GM12801 (cell line): ENCODE data around the gene CROCC.
"Not testable (repeated sequence)": the region's sequence is repeated elsewhere in the genome, so short reads cannot be mapped to it uniquely, and the experiment has no call there.

Source experiments
- TF ChIP-seq, protein P1 (sequence below): IDR thresholded peaks from one replicate; pipeline ENCODE4 v1.5.1; 2011; ENCODE audit warnings: control low read depth; ENCODE audit not compliant: insufficient read length; ENCODE audit errors: extremely low read depth

The CROCC gene, protein sequence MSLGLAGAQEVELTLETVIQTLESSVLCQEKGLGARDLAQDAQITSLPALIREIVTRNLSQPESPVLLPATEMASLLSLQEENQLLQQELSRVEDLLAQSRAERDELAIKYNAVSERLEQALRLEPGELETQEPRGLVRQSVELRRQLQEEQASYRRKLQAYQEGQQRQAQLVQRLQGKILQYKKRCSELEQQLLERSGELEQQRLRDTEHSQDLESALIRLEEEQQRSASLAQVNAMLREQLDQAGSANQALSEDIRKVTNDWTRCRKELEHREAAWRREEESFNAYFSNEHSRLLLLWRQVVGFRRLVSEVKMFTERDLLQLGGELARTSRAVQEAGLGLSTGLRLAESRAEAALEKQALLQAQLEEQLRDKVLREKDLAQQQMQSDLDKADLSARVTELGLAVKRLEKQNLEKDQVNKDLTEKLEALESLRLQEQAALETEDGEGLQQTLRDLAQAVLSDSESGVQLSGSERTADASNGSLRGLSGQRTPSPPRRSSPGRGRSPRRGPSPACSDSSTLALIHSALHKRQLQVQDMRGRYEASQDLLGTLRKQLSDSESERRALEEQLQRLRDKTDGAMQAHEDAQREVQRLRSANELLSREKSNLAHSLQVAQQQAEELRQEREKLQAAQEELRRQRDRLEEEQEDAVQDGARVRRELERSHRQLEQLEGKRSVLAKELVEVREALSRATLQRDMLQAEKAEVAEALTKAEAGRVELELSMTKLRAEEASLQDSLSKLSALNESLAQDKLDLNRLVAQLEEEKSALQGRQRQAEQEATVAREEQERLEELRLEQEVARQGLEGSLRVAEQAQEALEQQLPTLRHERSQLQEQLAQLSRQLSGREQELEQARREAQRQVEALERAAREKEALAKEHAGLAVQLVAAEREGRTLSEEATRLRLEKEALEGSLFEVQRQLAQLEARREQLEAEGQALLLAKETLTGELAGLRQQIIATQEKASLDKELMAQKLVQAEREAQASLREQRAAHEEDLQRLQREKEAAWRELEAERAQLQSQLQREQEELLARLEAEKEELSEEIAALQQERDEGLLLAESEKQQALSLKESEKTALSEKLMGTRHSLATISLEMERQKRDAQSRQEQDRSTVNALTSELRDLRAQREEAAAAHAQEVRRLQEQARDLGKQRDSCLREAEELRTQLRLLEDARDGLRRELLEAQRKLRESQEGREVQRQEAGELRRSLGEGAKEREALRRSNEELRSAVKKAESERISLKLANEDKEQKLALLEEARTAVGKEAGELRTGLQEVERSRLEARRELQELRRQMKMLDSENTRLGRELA (N-terminal part only)

DNA sequence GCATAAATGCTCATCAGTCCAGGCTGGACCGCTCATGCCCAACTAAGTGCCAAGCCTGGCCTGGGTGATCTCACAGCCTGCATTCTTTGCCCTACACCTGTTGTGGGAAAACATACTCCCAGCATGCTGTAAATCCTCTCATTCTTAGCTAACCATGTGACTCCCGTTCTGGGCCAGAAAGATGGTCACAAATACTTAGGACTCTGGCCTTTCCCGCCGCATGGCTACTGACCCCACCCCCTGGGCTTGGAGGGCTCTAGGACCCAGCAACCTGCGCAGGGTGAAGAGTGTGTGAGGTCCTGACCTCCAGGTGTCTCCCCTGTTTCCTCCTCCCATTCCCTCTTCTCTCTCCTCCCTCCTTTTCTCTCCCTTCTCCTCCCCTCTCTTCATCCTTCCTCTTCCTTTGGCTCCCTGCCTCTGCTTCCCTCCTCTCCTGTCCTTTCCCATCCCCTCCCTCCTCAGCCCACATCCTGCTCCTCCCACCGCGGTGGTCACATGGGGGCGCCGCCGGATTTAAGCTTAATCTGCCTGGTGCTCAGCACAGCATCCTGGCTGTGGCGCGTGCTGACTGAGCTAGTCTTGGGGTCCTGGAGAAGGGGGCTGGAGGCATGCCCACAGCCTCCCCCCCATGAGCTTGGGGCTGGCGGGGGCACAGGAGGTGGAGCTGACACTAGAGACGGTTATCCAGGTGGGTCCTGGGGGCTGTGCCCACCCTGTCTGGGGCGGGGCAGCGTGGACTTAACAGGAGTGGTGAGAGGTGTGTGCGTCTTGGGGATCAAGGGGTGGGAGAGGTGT lies at the start of gene CROCC:
TSS of gene CROCC (plus strand) at position 541 of the 795 bp plus-strand sequence. CDS start at position 629, 88 bp downstream.
- TF ChIP-seq, protein P1, sequence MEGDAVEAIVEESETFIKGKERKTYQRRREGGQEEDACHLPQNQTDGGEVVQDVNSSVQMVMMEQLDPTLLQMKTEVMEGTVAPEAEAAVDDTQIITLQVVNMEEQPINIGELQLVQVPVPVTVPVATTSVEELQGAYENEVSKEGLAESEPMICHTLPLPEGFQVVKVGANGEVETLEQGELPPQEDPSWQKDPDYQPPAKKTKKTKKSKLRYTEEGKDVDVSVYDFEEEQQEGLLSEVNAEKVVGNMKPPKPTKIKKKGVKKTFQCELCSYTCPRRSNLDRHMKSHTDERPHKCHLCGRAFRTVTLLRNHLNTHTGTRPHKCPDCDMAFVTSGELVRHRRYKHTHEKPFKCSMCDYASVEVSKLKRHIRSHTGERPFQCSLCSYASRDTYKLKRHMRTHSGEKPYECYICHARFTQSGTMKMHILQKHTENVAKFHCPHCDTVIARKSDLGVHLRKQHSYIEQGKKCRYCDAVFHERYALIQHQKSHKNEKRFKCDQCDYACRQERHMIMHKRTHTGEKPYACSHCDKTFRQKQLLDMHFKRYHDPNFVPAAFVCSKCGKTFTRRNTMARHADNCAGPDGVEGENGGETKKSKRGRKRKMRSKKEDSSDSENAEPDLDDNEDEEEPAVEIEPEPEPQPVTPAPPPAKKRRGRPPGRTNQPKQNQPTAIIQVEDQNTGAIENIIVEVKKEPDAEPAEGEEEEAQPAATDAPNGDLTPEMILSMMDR: no peak

- TF ChIP-seq, protein P1: no peak
Observed at GRCh38 chr1:16882986-16883385, 38.7 kb upstream of the CROCC start.

GRCh38 chr1:16886860-16887605 lies 34.7 kb upstream of the CROCC start:
- TF ChIP-seq, protein P1: no peak

- TF ChIP-seq, protein P1: no peak
Observed at GRCh38 chr1:16888860-16889816, 32.6 kb upstream of the CROCC start.

GRCh38 chr1:16895598-16896315 lies 26.0 kb upstream of the CROCC start, which contains the start of gene RNU1-2:
RNU1-2 (plus strand) TSS chr1:16895980.
- TF ChIP-seq, protein P1: not testable (repeated sequence)
